GM18502 (cell line): ENCODE measurements around the gene RNMT.
A peak's percentile ranks its signal among the peaks of the same experiment; 100 is the strongest.

ENCODE experiments used
- ATAC-seq: cut with Tn5 transposase; IDR thresholded peaks from one replicate; pipeline ENCODE4 v1.9.1; 2021; ENCODE audit warnings: mild to moderate bottlenecking; ENCODE audit not compliant: unreplicated experiment, poor library complexity

The RNMT gene

DNA sequence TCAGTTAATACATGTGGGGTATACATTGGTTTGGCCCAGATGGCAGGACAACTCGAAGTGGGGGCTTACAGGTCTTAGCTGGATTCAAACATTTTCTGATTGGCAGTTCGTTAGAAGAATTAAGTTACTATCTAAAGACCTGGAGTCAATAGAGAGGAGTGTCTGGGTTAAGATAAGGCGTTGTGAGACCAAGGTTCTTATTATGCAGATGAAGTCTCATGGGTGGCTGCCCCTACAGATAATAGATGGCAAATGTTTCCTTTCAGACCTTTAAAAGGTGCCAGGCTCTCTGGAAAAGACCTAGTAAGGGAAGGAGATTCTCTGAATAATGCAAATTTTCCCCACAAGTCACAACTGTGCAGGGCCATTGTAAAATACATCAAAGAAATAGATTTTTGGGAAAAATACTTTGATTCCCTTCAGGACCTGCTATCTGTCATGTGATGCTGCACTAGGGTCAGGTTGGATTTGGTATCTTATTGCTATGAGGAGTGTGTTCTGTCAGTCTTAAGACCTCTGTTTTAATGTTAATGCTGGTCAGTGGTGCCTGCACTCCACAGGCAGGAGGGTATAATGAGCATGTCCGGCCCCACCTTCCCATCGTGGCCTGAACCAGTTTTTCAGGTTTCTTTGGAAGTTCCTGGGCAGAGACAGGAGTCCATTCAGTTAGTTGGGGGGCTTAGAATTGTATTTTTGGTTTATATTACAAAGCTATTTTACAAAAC lies 83.2 kb downstream of the RNMT start:
- ATAC-seq = no peak

DNA sequence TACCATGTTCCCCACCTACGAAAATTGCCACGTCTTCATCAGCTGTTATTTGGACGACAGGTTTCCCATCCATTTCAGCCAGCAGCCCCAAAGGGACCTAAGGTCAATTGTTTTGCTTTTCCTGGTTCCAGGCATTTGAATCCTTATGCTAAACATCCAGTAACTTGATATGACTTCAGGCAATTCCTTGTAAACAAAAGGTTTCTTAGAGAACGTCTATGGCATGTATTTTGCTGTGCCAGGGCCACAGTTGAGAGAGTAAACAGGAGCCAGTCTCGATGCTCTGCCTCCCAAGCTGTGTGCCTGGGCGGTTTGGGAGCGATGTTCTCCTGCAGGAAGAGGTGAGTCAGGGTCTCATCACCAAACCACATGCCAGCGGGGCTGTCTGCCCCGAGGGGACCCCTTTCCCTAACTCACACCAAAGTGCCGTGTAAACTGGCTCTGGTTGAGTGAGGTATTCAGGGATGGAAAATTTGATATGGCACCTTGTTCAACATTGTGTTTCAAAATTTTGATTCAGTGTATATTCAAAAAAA lies 84.5 kb downstream of the RNMT start:
- no peak for ATAC-seq

GRCh38 chr18:13811993-13812392 lies 85.5 kb downstream of the RNMT start:
- no peak for ATAC-seq

- ATAC-seq = peak; percentile 90
Observed at GRCh38 chr18:13813271-13813849, 86.9 kb downstream of the RNMT start.
